C4-2B (cell line): ENCODE data around the gene ST13.

ENCODE experiments used
- CTCF ChIP-seq: fragments of 450-650 bp; conservative IDR thresholded peaks from 2 replicates; pipeline ENCODE4 v1.5.1; 2017; ENCODE audit warnings: mild to moderate bottlenecking
- ZFX ChIP-seq: fragments of 450-650 bp; IDR thresholded peaks from 2 replicates; pipeline ENCODE4 v1.6.1; 2017

GRCh38 chr22:40877488-40877887 lies 21.0 kb upstream of the ST13 start:
- TF ChIP-seq CTCF (no peak), ZFX (no peak)
